ENCODE results near the gene ATP6AP1. TPM values are rescaled to one million over a fixed set of nuclear protein-coding genes. Genes with fewer than 3 reads are reported as not detected.
A peak's percentile ranks its signal among the peaks of the same experiment; 100 is the strongest.

Gene ATP6AP1
- total and polyA plus RNA-seq, 2 of the 13 experiments (the other 11 are each of a cell fraction or from before 2014, with no cell fraction given) = 56.7 to 110 TPM

GRCh38 chrX:154401045-154401799, 27.3 kb upstream of the ATP6AP1 start (continued):
- TF ChIP-seq HIVEP1 (CRISPR knock-in tag; IDR thresholded peaks at IDR 0.05) = 0 out of 2 replicates have a peak, but pooled peaks have one; percentile 43
- no peak for TF ChIP-seq ZNF124 (CRISPR knock-in tag; IDR thresholded peaks at IDR 0.05)
- TF ChIP-seq, protein P1, sequence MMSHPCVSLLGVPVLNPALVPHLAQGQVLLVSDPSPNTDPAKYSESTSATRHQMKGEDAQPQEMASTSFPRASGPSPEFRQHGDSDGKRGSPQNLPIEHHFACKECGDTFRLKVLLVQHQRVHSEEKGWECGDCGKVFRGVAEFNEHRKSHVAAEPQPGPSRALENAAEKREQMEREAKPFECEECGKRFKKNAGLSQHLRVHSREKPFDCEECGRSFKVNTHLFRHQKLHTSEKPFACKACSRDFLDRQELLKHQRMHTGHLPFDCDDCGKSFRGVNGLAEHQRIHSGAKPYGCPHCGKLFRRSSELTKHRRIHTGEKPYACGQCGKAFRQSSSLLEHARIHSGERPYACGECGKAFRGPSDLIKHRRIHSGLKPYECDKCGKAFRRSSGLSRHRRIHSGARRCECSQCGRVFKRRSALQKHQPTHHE (CRISPR knock-in tag; IDR thresholded peaks at IDR 0.05; ENCODE audit: borderline replicate concordance) = no peak
- TF ChIP-seq ZBTB44 (CRISPR knock-in tag; IDR thresholded peaks at IDR 0.05) = no peak
- 0 out of 2 replicates have a peak, but pooled peaks have one; percentile 72 for TF ChIP-seq ZNF878 (CRISPR knock-in tag; IDR thresholded peaks at IDR 0.05)
- no peak for TF ChIP-seq ZFP1 (CRISPR knock-in tag; IDR thresholded peaks at IDR 0.05)
- no peak for TF ChIP-seq ZNF562 (CRISPR knock-in tag; IDR thresholded peaks at IDR 0.05; ENCODE audit: borderline replicate concordance)
- TF ChIP-seq SP5 (CRISPR knock-in tag; IDR thresholded peaks at IDR 0.05; ENCODE audit: borderline replicate concordance, low read depth) = no peak
- TF ChIP-seq TCF7L2 (IDR thresholded peaks at IDR 0.05; ENCODE audit: low read depth, low read length) = no peak
- TF ChIP-seq U2AF1 (optimal IDR thresholded peaks at IDR 0.05; ENCODE audit: low read depth, low read length) = no peak
- TF ChIP-seq TIGD3 (CRISPR knock-in tag; IDR thresholded peaks at IDR 0.05; ENCODE audit: borderline replicate concordance) = no peak
- peak; percentile 42; the same call in 1 of the 2 replicates for TF ChIP-seq ZNF580 (CRISPR knock-in tag; IDR thresholded peaks at IDR 0.05; ENCODE audit: borderline replicate concordance, low read depth)
- peak; percentile 29; the same call in 1 of the 3 replicates for TF ChIP-seq MXI1 (IDR thresholded peaks at IDR 0.05; ENCODE audit: borderline replicate concordance, low read depth, low read length)
- no peak for TF ChIP-seq ARHGAP35 (CRISPR knock-in tag; IDR thresholded peaks at IDR 0.05; ENCODE audit: borderline replicate concordance)
- no peak for TF ChIP-seq ZNF160 (CRISPR knock-in tag; IDR thresholded peaks at IDR 0.05)
- TF ChIP-seq, protein P2, sequence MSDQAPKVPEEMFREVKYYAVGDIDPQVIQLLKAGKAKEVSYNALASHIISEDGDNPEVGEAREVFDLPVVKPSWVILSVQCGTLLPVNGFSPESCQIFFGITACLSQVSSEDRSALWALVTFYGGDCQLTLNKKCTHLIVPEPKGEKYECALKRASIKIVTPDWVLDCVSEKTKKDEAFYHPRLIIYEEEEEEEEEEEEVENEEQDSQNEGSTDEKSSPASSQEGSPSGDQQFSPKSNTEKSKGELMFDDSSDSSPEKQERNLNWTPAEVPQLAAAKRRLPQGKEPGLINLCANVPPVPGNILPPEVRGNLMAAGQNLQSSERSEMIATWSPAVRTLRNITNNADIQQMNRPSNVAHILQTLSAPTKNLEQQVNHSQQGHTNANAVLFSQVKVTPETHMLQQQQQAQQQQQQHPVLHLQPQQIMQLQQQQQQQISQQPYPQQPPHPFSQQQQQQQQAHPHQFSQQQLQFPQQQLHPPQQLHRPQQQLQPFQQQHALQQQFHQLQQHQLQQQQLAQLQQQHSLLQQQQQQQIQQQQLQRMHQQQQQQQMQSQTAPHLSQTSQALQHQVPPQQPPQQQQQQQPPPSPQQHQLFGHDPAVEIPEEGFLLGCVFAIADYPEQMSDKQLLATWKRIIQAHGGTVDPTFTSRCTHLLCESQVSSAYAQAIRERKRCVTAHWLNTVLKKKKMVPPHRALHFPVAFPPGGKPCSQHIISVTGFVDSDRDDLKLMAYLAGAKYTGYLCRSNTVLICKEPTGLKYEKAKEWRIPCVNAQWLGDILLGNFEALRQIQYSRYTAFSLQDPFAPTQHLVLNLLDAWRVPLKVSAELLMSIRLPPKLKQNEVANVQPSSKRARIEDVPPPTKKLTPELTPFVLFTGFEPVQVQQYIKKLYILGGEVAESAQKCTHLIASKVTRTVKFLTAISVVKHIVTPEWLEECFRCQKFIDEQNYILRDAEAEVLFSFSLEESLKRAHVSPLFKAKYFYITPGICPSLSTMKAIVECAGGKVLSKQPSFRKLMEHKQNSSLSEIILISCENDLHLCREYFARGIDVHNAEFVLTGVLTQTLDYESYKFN (CRISPR knock-in tag; conservative IDR thresholded peaks at IDR 0.05) = peak; percentile 65
- TF ChIP-seq SMC3 (IDR thresholded peaks at IDR 0.05; ENCODE audit: low read length) = no peak; the same call in 1 of the 2 replicates
- 0 out of 2 replicates have a peak, but pooled peaks have one; percentile 31 for TF ChIP-seq ZNF724P (CRISPR knock-in tag; IDR thresholded peaks at IDR 0.05; ENCODE audit: borderline replicate concordance)
- no peak for TF ChIP-seq ZNF709 (CRISPR knock-in tag; IDR thresholded peaks at IDR 0.05)
